ENCODE measurements around the gene NPAS3.
A peak's percentile ranks its signal among the peaks of the same experiment; 100 is the strongest.

The NPAS3 gene

GRCh38 chr14:32938719-32939253 lies at the start of gene NPAS3:
Gene NPAS3 (plus strand): TSS chr14:32938879.
- TF ChIP-seq ZFX (IDR thresholded peaks at IDR 0.05; ENCODE audit: borderline replicate concordance) (no peak), CTCF (IDR thresholded peaks at IDR 0.05) (no peak)

GRCh38 chr14:32896979-32897697 lies 41.5 kb upstream of the NPAS3 start:
- TF ChIP-seq ZFX (IDR thresholded peaks at IDR 0.05; ENCODE audit: borderline replicate concordance) = no peak
- no peak for TF ChIP-seq CTCF (IDR thresholded peaks at IDR 0.05)
- no peak overlapping the region for H3K27ac ChIP-seq

More at GRCh38 chr14:32938719-32939253, at the start of gene NPAS3:
- H3K27ac ChIP-seq = 0 out of 2 replicates have a peak within 1 kb of the TSS, but pooled peaks have one; percentile 26

- TF ChIP-seq CTCF (IDR thresholded peaks at IDR 0.05) (no peak), ZFX (IDR thresholded peaks at IDR 0.05; ENCODE audit: borderline replicate concordance) (no peak)
- H3K27ac ChIP-seq = no peak overlapping the region
Observed at GRCh38 chr14:32897698-32898064, 41.0 kb upstream of the NPAS3 start.

- no peak overlapping the region for H3K27ac ChIP-seq
- no peak for TF ChIP-seq ZFX (IDR thresholded peaks at IDR 0.05; ENCODE audit: borderline replicate concordance)
- no peak for TF ChIP-seq CTCF (IDR thresholded peaks at IDR 0.05)
Observed at GRCh38 chr14:32898876-32899275, 39.8 kb upstream of the NPAS3 start.

GRCh38 chr14:32900547-32900946 lies 38.1 kb upstream of the NPAS3 start:
- no peak overlapping the region for H3K27ac ChIP-seq
- TF ChIP-seq ZFX (IDR thresholded peaks at IDR 0.05; ENCODE audit: borderline replicate concordance) = no peak
- TF ChIP-seq CTCF (IDR thresholded peaks at IDR 0.05) = no peak

GRCh38 chr14:32905013-32905412 lies 33.7 kb upstream of the NPAS3 start:
- TF ChIP-seq CTCF (IDR thresholded peaks at IDR 0.05) (no peak), ZFX (IDR thresholded peaks at IDR 0.05; ENCODE audit: borderline replicate concordance) (no peak)
- no peak overlapping the region for H3K27ac ChIP-seq

- TF ChIP-seq CTCF (IDR thresholded peaks at IDR 0.05) = no peak
- TF ChIP-seq ZFX (IDR thresholded peaks at IDR 0.05; ENCODE audit: borderline replicate concordance) = no peak
- H3K27ac ChIP-seq = no peak overlapping the region
Observed at GRCh38 chr14:32906672-32907071, 32.0 kb upstream of the NPAS3 start.

All from 22Rv1 (cell line).